Measurements from ENCODE around the gene OR4E2.
"Not testable (repeated sequence)": the region's sequence is repeated elsewhere in the genome, so short reads cannot be mapped to it uniquely, and the experiment has no call there.

The OR4E2 gene

GRCh38 chr14:21698538-21698937 lies 44.9 kb downstream of the OR4E2 start:
- DNase-seq = not testable (repeated sequence)

DNA sequence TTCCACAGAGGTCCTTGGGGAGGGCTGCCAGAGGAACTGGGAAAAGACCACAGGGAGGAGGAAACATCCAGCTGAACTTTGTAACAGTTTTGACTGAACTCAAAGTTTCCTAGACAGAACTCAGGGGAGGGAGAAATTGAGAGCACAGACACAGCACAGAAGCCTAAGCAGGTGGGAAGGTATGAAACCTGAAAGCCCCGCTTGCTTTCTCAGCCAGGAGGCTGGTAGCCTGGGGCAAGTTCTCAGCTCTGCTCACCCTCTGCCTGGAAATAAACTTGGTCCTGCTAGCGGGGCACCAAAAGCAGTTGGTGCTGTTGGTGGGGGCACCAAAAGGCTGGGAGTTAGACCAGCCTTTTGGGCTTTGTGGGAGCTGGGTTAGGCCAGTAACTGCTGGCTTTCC lies 45.9 kb downstream of the OR4E2 start:
- DNase-seq = no peak

GRCh38 chr14:21702316-21702715 lies 48.7 kb downstream of the OR4E2 start:
- no peak for DNase-seq

DNA sequence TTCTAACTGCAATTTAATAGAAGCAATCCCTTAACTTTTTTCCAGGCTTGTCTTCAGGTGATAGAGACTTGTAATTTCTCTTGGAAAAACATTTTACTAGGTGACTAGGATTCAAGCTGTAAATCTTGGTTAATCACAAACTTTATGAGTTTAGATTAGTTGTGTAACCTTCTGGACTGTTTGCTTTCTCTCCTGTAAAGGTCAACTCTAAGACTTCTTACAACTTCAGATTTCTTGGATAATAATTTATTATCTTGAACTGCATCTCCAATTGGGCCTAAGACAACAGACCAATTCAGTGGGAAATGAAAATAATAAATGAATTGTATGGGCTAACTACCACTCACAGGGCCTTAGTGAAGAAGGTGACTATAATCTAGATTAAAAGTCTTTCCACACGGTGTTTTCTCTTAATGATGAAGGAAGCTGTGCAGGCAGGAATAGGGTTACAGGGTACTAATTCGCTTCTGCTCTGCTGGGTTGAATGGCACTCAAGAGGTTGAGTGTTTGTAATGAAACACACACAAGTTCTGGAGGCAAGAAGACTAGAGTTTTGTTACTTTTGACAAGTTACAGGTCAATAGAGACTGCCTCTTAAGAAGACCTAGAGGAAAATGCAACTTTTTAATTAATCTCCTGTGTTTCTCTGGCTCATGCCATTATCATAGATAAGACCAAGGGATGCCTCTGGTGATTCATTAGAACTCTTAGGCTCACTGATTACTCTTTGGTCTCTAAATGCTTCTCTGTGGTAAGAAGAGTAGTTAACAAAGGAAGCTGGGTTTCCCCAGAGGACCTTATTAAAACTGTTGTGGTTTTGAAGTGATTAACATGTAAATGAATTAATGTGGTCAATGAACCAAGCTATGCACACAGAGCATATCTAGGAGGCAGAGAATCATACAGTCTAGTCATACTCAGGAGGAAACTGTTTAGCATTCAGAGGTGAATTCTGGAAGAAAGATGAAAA lies 50.0 kb downstream of the OR4E2 start:
- DNase-seq = no peak

- DNase-seq = no peak
These were observed 50.7 kb downstream of the OR4E2 start for GRCh38 chr14:21704338-21704737.

- peak; percentile 48 for DNase-seq
These were observed 57.8 kb downstream of the OR4E2 start for GRCh38 chr14:21711360-21711961.

DNA sequence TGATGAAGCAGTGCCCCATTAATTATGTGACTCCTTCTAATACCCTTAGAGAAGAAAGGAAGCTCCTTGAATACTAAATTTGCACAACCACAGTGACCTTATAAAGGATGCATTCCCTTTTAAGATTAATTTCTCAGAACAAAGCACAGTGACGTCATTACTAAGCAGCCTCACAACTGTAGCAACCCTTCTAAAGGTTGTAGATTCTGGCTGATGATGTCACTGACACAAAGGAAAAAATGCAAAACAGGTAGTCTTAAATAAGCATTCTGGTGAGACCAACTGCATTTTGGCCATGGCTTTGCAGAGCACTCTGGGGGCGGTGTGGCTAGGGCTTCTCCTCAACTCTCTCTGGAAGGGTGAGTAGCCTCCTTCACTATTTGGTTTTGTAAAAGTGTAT lies 58.4 kb downstream of the OR4E2 start:
- no peak for DNase-seq

DNA sequence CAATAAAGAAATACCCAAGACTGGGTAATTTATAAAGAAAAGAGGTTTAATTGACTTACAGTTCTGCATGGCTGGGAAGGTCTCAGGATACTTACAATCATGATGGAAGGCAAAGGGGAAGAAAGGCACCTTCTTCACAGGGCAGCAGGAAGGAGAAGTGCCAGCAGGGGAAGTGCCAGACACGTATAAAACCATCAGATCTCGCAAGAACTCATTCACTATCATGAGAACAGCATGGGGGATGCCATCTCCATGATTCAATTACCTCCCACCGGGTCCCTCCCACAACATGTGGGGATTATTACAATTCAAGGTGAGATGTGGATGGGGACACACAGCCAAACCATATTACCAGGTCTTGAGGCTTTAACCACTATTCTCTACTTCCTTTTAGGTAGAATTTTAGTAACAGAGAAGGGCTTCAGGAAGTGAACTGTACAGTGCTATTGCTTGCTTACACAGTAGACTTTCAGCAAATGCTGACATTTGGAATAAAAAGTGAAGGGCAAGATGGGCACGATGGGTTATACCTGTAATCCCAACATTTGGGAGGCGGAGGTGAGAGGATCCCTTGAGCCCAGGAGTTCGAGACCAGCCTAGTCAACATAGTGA lies 60.8 kb downstream of the OR4E2 start:
- no peak for DNase-seq

Measured in EL (cell line).